Stimulated activated effector memory CD8-positive, alpha-beta T cell treated with anti-CD3 and anti-CD28 coated beads, Interleukin-12 subunit alpha, Interleukin-12 subunit beta, amount 100 ng/mL, for 72 hours (primary cell): ENCODE measurements around the gene PPFIA1.

Source experiments
- ATAC-seq: fragments of 150-1000 bp; cut with Tn5 transposase; 2 replicates; pipeline ENCODE4 v1.10.0; 2021
- DNase-seq, 2 donors: peaks; one replicate each; pipeline ENCODE4 v3.0.0; 2021 to 2022; ENCODE audit warnings: low spot score in 2 of 2
- H3K27ac Mint-ChIP-seq: one replicate; pipeline ENCODE4 v1.8.0; 2022; ENCODE audit warnings: mild to moderate bottlenecking, mixed read lengths
- H3K36me3 Mint-ChIP-seq: one replicate; pipeline ENCODE4 v1.8.0; 2022; ENCODE audit warnings: mild to moderate bottlenecking, mixed read lengths
- H3K4me1 Mint-ChIP-seq: one replicate; pipeline ENCODE4 v1.8.0; 2022; ENCODE audit warnings: mixed read lengths
- H3K4me3 Mint-ChIP-seq: one replicate; pipeline ENCODE4 v1.8.0; 2022; ENCODE audit warnings: mild to moderate bottlenecking, mixed read lengths
- H3K9me3 Mint-ChIP-seq: one replicate; pipeline ENCODE4 v1.8.0; 2022; ENCODE audit warnings: mixed read lengths

The PPFIA1 gene

GRCh38 chr11:70423523-70424505 lies 153.3 kb downstream of the PPFIA1 start:
- Mint-ChIP-seq H3K4me1 (peaks cover 30% of the 10 kb centered on the region), H3K9me3 (no peaks in the 10 kb centered on the region), H3K36me3 (peaks cover 24% of the 10 kb centered on the region), H3K27ac (peak overlapping the region; percentile 76), H3K4me3 (no peak overlapping the region)
- ATAC-seq (peak; percentile 86), DNase-seq (peak; percentile 34 to 75)

GRCh38 chr11:70424765-70425344 lies 154.4 kb downstream of the PPFIA1 start:
- no peak overlapping the region for H3K4me3 Mint-ChIP-seq
- no peaks in the 10 kb centered on the region for H3K9me3 Mint-ChIP-seq
- peaks cover 30% of the 10 kb centered on the region for H3K4me1 Mint-ChIP-seq
- no peak overlapping the region for H3K27ac Mint-ChIP-seq
- ATAC-seq (peak; percentile 45), DNase-seq (no peak)
- H3K36me3 Mint-ChIP-seq, result peaks cover 24% of the 10 kb centered on the region

- peaks cover 29% of the 10 kb centered on the region for H3K36me3 Mint-ChIP-seq
- DNase-seq (no peak), ATAC-seq (no peak)
- no peak overlapping the region for H3K4me3 Mint-ChIP-seq
- H3K27ac Mint-ChIP-seq, result no peak overlapping the region
- no peaks in the 10 kb centered on the region for H3K9me3 Mint-ChIP-seq
- peaks cover 30% of the 10 kb centered on the region for H3K4me1 Mint-ChIP-seq
These were observed 156.9 kb downstream of the PPFIA1 start for GRCh38 chr11:70427436-70427835.

- DNase-seq (no peak), ATAC-seq (no peak)
- Mint-ChIP-seq H3K4me3 (no peak overlapping the region), H3K27ac (no peak overlapping the region), H3K9me3 (no peaks in the 10 kb centered on the region), H3K36me3 (peaks cover 17% of the 10 kb centered on the region), H3K4me1 (peaks cover 19% of the 10 kb centered on the region)
These were observed 158.4 kb downstream of the PPFIA1 start for GRCh38 chr11:70428701-70429427.

GRCh38 chr11:70429428-70429705 lies 158.9 kb downstream of the PPFIA1 start:
- Mint-ChIP-seq H3K4me1 (peaks cover 14% of the 10 kb centered on the region), H3K4me3 (no peak overlapping the region), H3K36me3 (peaks cover 12% of the 10 kb centered on the region), H3K27ac (no peak overlapping the region), H3K9me3 (no peaks in the 10 kb centered on the region)
- DNase-seq, result no peak
- ATAC-seq, result no peak

GRCh38 chr11:70429724-70430521 lies 159.4 kb downstream of the PPFIA1 start:
- Mint-ChIP-seq H3K9me3 (no peaks in the 10 kb centered on the region), H3K27ac (no peak overlapping the region), H3K4me1 (peaks cover 8% of the 10 kb centered on the region), H3K4me3 (no peak overlapping the region), H3K36me3 (peaks cover 7% of the 10 kb centered on the region)
- ATAC-seq, result peak; percentile 45
- DNase-seq, result no peak

GRCh38 chr11:70430671-70431574 lies 160.4 kb downstream of the PPFIA1 start:
- ATAC-seq (no peak), DNase-seq (no peak)
- Mint-ChIP-seq H3K9me3 (no peaks in the 10 kb centered on the region), H3K4me3 (no peak overlapping the region), H3K27ac (no peak overlapping the region), H3K36me3 (peaks cover 5% of the 10 kb centered on the region), H3K4me1 (no peaks in the 10 kb centered on the region)

- DNase-seq (no peak), ATAC-seq (no peak)
- H3K27ac Mint-ChIP-seq, result no peak overlapping the region
- peaks cover 5% of the 10 kb centered on the region for H3K36me3 Mint-ChIP-seq
- H3K9me3 Mint-ChIP-seq, result no peaks in the 10 kb centered on the region
- no peaks in the 10 kb centered on the region for H3K4me1 Mint-ChIP-seq
- H3K4me3 Mint-ChIP-seq, result no peak overlapping the region
These were observed 161.1 kb downstream of the PPFIA1 start for GRCh38 chr11:70431611-70432010.

GRCh38 chr11:70432065-70432464 lies 161.6 kb downstream of the PPFIA1 start:
- Mint-ChIP-seq H3K9me3 (no peaks in the 10 kb centered on the region), H3K36me3 (peaks cover 5% of the 10 kb centered on the region)

GRCh38 chr11:70432580-70432979 lies 162.1 kb downstream of the PPFIA1 start:
- Mint-ChIP-seq H3K36me3 (peaks cover 5% of the 10 kb centered on the region), H3K4me3 (no peak overlapping the region), H3K27ac (no peak overlapping the region), H3K9me3 (no peaks in the 10 kb centered on the region), H3K4me1 (no peaks in the 10 kb centered on the region)
- ATAC-seq (no peak), DNase-seq (no peak)

More at GRCh38 chr11:70432065-70432464, 161.6 kb downstream of the PPFIA1 start:
- no peak for DNase-seq
- no peak for ATAC-seq
- no peak overlapping the region for H3K27ac Mint-ChIP-seq
- H3K4me3 Mint-ChIP-seq, result no peak overlapping the region
- H3K4me1 Mint-ChIP-seq, result no peaks in the 10 kb centered on the region

GRCh38 chr11:70433038-70433437 lies 162.5 kb downstream of the PPFIA1 start:
- Mint-ChIP-seq H3K9me3 (no peaks in the 10 kb centered on the region), H3K4me1 (no peaks in the 10 kb centered on the region), H3K27ac (no peak overlapping the region), H3K4me3 (no peak overlapping the region), H3K36me3 (peaks cover 5% of the 10 kb centered on the region)
- DNase-seq, result no peak
- no peak for ATAC-seq

GRCh38 chr11:70433526-70433925 lies 163.0 kb downstream of the PPFIA1 start:
- ATAC-seq (no peak), DNase-seq (no peak)
- Mint-ChIP-seq H3K9me3 (no peaks in the 10 kb centered on the region), H3K36me3 (peaks cover 5% of the 10 kb centered on the region), H3K4me3 (no peak overlapping the region), H3K27ac (no peak overlapping the region), H3K4me1 (no peaks in the 10 kb centered on the region)
